GM10266 (cell line): ENCODE measurements around the gene MYOC.
"Not testable (repeated sequence)": the region's sequence is repeated elsewhere in the genome, so short reads cannot be mapped to it uniquely, and the experiment has no call there.

Experiments used
- DNase-seq: peaks from one replicate; pipeline ENCODE4 v3.0.0; 2012; ENCODE audit errors: extremely low spot score
- TF ChIP-seq, protein P1 (sequence below): IDR thresholded peaks from 2 replicates; pipeline ENCODE4 v1.5.1; 2012; ENCODE audit warnings: mild to moderate bottlenecking, low read depth; ENCODE audit not compliant: control insufficient read depth, insufficient read depth; ENCODE audit errors: missing control alignments

The MYOC gene

DNA sequence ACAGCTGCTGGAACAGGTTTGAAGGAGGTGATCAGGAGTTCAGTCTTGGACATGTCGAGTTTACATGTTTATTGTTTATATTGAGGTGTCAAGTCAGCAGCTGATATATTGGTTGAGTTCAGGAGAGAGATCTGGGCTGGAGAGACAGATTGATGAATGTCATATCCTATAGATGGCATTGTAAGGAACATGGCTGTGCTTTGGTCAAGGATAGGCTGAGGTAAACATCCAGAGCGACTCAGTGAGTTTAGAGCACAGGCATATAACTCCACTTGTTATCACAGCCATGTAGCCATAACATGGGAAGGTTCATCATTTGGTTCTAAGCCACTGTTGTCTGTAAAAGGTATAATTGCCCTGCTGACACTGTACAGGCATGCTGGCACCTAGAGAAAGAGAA is 35.9 kb downstream of the MYOC start:
- TF ChIP-seq, protein P1, sequence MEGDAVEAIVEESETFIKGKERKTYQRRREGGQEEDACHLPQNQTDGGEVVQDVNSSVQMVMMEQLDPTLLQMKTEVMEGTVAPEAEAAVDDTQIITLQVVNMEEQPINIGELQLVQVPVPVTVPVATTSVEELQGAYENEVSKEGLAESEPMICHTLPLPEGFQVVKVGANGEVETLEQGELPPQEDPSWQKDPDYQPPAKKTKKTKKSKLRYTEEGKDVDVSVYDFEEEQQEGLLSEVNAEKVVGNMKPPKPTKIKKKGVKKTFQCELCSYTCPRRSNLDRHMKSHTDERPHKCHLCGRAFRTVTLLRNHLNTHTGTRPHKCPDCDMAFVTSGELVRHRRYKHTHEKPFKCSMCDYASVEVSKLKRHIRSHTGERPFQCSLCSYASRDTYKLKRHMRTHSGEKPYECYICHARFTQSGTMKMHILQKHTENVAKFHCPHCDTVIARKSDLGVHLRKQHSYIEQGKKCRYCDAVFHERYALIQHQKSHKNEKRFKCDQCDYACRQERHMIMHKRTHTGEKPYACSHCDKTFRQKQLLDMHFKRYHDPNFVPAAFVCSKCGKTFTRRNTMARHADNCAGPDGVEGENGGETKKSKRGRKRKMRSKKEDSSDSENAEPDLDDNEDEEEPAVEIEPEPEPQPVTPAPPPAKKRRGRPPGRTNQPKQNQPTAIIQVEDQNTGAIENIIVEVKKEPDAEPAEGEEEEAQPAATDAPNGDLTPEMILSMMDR = no peak
- no peak for DNase-seq

DNA sequence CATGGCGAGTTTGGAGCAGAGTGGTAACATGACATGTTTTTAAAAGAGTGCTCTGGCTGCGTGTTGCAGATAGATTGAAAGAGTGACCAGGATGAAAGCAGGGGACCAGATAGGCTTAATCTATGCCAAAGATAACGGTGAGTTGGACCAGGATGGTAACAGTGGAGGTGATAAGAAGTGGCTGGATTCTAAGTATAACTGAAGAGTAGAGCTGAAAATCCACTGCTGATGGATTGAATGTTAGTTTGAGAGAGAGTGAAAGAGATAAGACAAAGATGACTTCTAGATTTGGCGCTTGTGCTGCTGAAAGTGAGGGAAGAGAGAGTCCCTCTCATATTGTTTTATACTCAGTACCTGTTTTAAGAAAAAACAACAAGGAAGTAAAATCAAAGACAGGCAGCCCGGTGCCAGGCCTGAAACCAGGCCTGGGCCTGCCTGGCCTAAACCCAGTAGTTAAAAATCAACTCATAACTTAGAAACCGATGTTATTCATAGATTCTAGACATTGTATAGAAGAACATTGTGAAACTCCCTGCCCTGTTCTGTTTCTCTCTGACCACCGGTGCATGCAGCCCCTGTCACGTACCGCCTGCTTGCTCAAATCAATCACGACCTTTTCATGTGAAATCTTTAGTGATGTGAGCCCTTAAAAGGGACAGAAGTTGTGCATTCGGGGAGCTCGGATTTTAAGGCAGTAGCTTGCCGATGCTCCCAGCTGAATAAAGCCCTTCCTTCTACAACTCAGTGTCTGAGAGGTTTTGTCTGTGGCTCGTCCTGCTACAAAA is 37.2 kb downstream of the MYOC start:
- not testable (repeated sequence) for DNase-seq

DNA sequence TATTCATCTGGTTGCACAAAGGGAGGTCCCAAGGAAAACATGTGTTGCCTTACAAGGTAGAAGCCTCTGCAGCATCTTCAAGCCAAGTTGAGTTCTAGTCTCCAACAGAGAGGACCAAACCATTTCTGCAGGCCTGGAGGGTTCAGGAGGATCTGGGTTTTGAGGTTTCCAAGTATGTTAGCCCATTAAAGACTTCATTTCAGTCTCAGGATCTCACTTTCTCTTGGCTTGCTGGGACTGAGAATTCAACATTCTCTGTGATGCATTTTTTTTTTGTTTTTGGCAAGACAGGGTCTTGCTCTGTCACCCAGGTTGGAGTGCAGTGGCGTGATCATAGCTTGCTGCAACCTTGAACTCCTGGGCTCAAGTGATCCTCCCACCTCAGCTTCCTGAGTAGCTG is 39.2 kb downstream of the MYOC start:
- TF ChIP-seq, protein P1 = no peak
- no peak for DNase-seq

DNA sequence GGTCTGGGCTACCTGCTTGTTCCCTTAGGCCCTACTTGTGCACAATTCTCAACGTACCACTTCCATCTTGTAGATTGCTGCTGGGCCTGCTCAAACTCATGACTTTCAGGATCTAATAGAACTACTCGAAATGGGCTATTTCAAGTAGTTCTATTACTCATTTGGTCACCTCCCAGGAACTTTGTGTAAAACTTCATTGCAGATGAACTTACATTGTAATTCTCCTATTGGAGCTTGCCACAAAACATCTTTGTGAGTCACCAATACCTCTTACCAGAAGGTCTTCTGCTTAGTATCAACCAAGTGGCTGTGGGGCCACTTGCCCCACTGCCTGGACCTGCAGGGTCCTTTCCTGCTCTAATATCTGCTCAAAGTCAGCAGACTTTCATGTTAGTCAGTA is 41.2 kb downstream of the MYOC start:
- no peak for DNase-seq
- TF ChIP-seq, protein P1 = no peak

DNA sequence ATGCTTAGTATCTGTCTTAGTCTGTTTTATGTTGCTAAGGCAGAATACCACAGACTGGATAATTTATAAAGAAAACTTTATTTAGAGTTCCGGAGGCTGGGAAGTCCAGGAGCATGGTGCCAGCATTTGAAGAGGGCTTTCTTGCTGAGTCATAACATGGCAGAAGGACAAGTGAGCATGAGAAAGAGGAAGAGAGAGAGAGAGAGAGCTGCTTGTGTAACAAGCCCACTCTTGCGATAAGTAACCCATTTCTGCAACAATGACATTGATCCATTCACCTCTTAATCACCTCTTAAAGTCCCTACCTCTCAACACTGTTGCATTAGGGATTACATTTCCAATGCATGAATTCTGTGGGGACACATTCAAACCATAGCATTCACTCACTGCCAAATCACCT is 42.1 kb downstream of the MYOC start:
- TF ChIP-seq, protein P1 = no peak

DNA sequence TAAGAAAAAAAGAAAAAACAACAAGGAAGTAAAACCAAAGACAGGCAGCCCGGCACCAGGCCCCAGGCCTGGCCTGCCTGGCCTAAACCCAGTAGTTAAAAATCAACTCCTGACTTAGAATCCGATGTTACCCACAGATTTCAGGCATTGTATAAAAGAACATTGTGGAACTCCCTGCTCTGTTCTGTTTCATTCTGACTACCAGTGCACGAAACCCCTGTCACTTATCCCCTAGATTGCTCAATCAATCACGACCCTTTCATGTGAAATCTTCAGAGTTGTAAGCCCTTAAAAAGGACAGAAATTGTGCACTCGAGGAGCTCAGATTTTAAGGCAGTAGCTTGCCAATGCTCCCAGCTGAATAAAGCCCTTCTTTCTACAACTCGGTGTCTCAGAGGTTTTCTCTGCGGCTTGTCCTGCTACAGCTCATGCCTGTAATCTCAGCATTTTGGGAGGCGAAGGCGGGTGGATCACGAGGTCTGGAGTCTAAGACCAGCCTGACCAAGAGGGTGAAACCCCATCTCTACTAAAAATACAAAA is 46.0 kb downstream of the MYOC start:
- DNase-seq = no peak
- TF ChIP-seq, protein P1 = no peak

More for the DNA sequence above, 42.1 kb downstream of the MYOC start:
- no peak for DNase-seq

DNA sequence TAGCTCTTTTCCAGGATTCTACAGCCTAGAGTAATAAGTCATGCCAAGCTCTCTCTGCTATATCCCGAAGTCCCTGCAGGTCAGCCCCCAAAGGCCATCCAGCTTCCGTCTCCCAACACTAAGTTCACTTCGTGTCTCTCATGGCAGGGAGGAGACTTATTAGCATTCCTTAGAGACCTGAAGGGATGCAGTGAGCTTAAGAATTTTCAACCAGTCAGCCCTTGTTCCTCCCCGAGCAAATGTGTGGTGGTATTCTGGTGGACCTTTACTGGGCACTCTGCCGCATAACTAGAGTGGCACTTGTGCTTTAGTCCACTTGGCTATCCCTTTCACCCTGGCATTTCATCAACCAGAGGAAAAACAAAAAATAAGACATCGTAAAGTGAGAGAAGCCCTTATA is 49.4 kb downstream of the MYOC start:
- DNase-seq = not testable (repeated sequence)

DNA sequence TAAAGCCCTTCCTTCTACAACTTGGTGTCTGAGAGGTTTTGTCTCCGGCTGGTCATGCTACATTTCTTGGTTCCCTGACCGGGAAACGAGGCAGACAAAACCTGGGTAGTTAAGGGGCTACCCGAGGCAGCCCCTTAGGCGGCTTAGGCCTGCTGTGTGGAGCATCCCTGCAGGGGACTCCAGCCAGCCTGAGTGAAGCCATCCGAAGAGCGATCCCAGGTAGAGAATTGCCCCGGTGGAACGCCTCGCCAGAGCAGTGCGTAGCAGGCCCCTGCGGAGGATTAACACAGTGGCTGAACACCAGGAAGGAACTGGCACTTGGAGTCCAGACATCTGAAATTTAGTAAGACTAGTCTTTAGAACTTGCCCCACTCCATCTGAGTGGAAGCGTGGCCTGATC is 51.6 kb downstream of the MYOC start:
- DNase-seq = no peak
- TF ChIP-seq, protein P1 = no peak

DNA sequence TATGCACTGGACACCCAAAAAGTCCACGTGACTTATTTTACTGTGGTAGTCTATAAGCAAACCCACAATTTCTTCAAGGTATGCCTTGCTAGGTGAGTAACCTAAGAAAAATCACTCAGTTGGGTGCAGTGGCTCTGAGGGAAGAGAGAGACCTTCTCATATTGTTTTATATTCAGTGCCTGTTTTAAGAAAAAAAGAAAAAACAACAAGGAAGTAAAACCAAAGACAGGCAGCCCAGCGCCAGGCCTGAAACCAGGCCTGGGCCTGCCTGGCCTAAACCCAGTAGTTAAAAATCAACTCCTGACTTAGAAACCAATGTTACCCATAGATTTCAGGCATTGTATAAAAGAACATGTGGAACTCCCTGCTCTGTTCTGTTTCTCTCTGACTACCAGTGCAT is 52.2 kb downstream of the MYOC start:
- DNase-seq = not testable (repeated sequence)
